NCI-H446 treated with DMSO at 0.1 percent for 48 hours (cell line): Measurements from ENCODE around the gene PPFIBP2.

Experiments
- DNase-seq: peaks from one replicate; lab custom pipeline; 2025; lab: John Stamatoyannopoulos, UW

Gene PPFIBP2

DNA sequence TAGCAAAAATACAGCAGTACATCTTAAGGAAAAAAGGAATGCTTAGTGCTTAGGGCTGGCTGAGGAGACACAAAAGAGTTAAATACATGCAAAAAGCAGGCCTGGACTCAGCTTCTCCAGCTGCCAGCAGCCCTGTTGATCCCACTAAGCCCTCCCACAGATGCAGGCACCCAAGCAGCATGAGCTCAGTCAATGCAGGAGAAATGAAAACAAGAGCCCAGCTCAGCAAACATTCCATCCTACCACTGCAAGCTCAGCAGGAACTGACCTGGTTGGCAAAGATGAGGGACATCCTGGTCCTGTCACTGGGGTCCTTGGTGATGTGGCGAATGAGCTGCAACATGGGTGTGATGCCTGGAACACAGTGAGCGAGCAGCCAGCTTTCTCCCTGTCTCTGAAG is 153.7 kb downstream of the PPFIBP2 start:
- DNase-seq: no peak

DNA sequence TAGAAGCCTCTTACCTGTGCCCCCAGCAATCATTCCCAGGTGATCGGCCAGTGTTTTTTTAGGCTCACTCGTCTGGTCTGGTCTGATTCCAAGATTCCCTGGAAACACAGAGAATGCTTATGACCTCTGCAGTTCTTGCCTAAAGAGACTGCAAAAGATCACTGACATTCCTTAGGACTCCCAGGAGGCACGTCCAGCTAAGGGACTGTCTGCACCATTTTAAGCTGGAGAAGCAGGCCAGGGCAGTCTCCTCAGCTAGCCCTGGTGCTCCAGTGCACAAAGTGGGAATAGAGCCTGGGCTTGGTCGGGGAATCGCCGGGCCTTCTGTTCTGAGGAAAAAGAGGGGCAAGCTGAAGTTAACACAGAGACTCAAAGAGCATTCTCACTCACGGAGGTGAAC is 154.7 kb downstream of the PPFIBP2 start:
- no peak for DNase-seq

DNA sequence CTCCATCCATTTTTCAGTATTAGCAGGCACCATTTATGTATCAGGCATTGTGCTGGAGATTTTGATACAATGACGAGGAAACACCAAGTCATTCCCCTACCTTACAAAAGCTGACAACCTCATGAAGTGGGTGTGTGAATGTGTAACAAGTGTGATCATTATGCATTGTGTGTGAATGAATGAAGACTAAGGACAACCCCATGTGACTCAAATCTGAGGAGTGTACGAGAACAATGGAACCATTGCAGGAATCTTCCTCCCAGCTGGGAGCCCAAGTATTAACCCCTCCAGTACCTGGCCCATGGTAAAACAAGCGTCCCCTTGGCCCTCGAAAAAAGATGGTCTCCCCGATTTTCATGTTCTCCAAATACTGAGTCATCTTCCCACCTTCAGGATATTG is 155.1 kb downstream of the PPFIBP2 start:
- no peak for DNase-seq

DNA sequence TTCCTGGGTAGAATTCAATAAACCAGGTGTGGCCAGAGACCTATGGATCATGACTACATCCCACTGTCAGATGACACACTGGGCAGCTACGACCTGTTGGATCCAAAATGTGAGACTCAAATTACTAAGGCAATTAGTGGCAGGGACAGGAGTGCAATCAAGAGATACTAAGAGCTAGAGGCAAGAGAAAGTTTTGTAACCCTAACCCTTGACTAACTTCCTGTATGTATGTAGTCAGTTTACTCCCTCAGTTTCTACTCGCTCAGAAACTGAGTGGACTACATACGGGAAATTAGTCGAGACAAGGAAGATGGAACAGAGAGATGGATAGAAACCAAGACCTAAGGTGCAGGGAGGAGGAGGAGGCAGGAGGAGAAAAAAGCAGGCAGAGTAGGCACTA is 156.8 kb downstream of the PPFIBP2 start:
- DNase-seq: no peak

DNA sequence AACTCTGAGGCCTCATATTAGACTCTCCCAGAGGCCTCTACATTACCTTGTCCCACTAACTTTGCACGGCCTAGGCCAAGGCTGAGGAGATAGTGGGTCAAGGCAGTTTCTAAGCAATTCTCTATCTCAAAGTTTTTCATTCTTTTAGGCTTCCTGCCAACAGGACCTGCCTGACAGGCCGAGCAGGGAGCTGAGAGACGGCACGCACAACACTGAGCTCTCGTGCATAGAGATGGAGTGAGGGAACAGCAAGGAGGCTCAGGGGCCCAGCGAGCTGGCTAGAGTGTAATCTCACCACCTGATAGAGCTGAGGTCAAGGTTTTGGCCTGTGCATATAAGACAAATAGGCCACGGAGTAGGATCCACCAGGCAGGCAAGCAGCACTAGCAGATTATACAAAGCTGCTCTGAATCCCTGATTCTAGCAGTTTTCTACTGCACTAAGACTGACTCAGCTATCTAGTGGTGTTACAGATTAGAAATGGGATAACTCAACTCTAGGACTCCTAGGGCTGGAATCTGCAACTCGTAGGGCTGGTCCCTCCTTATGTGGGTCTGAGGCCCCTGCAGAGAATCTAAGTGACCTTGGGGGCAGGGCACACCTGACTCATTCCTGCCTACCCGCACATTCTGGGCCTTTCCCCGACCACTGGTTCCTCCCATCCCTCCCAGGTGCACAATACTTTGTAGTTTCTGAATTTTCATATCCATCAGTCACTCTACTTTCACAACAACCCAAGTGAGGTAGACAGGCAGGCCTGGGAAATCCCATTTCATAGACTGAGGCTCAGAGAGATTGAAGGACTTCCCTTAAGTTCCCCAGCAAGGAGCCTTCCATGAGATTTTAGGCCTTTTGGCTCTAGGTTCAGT is 157.8 kb downstream of the PPFIBP2 start:
- no peak for DNase-seq

DNA sequence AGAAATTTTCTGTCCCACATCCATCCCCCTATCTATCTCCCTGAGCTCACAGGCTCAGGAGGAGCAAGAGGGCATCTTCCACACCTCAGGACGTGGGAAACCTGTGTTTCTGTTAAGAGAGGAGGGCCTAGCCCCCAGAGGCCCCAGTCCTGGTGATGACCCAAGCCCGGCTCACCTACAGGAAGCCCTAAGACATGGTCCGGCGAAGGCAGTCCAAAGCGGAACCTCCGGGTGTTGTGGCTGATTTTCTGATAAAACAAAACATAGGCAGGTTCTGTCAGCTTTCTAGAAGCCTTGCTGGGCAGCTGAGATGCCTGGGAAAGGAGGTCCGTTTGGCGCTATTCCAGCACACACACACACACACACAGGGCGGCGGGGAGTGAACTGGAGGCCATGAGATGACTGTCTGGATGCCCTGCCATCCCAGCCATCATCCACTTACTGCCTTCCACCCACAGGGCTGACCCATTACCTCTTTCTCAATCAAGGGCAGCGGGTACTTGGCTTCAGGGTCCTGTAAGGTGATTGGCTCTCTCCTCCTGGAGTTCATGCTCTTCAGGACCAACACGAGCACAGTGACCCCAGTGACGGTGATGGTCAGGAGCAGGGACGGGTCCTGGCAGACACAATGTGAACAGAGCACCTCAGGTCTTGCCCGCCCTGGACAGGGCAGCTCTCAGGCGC is 158.6 kb downstream of the PPFIBP2 start:
- DNase-seq: no peak

DNA sequence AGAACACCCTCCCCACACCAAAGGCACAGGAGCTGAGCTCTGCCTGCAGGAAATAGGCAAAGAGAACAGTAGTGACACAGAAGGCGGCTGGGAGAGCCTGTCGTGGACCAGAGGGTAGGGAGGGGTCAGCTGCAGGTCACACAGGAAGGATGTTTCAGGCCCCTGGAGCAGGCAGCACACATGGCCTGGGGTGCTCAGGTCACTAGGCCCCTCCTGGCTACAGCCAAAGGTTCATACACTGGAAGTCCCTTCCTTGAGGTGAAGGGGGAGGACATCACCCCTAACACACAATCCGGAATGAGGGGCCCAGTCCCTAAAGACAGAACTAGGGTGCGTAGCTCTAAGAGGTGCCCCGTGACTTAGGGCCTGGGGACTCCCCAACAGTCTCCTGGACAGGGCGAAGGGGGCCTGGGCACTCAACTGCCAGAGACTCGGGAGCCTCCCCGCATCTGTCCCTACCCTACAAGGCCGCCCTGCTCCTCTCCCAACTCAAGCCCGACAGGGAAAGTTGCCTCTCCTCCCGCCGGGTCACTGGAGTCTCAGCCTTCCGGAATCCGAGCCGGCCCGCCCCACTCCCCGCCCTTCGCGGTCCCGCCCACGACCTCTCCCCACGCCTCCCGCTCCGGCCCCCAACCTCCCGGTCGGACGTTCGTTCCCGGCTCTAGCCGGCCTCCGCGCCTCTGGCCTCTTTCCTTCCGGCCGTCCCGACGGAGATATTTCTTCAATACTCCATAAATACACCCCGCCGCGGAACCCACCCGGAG is 159.3 kb downstream of the PPFIBP2 start, which contains the start of gene CYB5R2:
TSS of gene CYB5R2 (minus strand) at position 541 of the 764 bp plus-strand sequence. CDS start 675 bp downstream, outside the sequence.
- DNase-seq: no peak

DNA sequence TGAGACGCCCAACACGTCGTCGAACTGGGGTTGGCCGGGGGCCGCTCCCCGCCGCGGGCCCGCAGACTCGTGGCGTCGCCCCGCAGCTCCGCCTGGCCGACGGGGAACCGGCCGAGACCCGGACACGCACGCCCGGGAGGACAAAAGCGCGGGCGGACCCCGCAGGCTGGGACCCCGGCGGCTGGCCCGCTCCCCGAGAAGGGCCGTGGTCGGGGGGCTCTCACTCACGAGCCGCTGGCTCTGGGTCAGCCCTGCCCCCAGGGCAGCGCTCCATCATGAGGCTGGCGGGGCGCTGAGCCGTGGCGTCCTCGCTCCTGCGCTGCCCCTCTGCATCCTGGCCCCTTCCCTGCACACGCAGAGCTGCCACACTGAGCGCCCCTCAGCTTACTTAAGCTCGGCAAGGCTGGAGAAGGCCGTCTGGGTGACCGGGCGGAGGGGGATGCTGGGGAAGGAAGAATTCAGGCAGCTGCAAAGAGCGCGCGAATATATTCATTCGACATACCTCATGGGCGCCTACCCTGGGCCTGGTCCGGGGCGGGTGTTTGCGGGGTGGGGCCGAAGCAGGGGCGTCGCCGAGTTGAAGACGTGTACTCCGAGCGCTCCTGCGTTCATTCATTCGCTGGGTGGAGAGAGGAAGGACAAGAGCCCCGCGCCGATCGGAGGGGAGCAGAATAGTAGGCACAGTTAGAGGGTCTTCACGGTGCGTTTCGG is 160.1 kb downstream of the PPFIBP2 start:
- no peak for DNase-seq

DNA sequence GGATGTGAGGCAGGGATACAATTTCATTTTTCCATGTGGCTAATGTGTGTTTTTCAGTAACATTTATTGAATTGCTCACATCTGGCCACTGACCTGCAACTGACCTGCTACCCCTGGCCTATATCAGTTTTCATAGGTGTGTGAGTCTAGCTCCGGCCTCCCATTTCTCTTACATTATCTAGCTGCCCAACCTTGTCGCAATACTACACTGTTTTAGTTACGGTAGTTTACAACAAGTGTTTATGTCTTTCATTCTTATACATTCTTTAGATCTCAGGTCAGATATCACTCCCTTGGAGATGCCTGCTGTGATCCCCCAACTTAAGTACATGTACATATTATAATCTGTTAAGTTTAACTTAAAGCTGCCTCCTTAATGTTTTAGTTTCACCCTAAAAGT is 161.8 kb downstream of the PPFIBP2 start:
- no peak for DNase-seq

DNA sequence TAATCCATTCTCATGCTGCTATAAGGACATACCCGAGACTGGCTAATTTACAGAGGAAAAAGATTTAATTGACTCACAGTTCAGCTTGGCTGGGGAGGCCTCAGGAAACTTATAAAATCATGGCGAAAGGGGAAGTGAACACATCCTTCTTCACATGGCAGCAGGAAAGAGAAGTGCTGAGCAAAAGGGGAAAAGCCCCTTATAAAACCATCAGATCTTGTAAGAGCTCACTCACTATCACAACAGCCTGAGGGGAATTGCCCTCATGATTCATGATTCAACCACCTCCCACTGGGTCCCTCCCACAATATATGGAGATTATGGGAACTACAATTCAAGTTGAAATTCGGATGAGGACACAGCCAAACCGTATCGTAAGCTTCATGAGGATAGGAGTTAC is 163.3 kb downstream of the PPFIBP2 start:
- DNase-seq: no peak

DNA sequence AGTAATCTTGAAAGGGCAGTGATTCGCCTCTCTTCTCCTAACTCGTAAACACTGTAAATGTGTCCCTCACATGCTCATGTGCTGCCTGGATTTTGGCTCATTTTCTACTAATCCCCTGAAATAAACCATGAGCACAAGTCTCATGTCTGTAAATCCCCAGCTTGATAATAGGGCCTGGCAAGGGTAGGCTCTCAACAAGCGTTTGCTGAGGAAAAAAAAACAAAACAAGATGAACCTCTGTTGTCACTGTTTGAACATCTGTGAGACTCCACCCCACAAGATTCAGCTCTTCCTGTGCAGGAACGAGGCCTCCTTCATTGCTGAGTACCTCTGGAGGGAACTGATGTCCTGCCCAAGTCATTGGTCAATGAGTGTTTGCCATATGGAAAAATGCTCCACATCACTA is 164.0 kb downstream of the PPFIBP2 start:
- no peak for DNase-seq

DNA sequence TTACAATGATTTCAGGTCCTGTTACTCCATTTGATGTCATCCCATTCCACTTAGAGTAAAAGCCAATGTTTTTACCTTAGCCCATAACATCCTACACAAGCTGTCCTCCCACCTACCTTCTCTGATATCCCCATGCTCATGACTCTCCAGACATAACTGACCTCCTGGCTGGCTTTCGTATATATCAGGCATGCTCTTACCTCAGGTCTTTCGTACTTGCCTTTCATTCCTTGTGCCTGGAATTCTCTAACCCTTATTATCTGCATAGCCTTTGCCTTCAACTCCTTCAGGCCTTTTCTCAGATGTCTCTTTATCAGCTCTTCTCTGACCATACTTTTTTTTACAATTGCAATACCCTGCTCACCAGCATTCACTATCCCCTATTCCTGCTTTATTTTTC is 169.8 kb downstream of the PPFIBP2 start:
- DNase-seq: no peak

DNA sequence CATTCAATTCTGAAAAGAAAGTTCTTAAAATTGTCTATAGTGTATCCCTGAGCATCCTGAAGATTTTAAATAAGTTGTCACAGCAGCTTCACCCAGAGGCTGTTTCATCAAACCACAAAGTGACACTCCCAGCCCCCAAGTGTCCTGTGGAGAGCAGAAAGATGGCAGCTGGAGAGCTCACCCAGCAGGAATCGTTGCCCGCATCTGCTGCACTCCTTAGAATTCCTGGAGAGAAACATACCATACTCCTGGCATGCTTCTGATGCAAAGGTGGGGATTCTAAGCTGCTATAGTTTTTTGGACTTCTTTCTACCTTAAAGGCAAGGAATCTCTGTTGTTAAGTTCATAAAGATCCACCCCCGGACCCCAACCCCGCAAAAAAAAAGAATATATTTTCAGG is 173.0 kb downstream of the PPFIBP2 start:
- no peak for DNase-seq

DNA sequence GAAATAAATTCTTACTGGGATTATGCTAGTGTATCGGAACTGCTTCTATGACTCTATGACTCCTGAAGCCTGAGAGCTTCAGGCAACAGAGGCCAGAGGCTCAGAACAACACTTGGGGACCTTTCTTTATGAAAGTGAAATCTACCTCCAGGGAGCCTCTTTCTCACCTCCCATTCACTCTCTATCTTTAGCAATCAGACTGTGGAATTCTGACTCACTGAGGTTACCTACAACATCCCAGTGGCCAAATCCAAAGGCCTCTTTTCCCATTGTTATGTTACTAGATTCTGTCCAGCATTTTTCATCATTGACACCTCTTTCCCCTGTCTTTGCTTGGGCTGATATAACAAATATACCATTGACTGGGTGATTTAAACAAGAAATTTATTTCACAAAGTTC is 173.6 kb downstream of the PPFIBP2 start:
- no peak for DNase-seq

DNA sequence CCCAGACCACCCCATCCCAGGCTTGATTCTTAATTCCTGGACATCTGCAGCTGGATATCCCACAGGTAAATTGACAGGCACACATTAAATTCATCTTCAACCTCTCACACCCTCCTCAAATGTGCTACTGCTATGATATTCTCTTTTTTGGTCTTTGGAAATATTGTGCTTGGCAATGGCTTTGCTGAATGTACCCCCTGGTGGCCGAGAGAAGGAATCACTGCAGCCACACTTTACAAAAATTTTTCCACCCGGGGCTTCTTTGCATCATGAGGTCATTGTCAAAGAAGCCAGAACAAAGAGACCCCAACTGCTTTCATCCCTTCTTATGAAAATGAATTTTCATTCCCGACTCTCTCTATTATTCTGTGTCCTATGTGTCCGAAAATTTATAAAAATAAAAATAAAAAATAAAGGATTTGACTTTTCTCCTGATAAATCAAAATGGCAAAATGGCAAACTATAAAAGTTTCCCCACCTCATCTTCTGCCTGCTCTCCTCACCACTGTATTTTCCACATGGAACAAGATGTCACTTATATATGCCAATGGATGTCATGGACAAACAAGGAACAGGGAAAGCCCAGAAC is 174.5 kb downstream of the PPFIBP2 start:
- DNase-seq: peak; percentile 24

DNA sequence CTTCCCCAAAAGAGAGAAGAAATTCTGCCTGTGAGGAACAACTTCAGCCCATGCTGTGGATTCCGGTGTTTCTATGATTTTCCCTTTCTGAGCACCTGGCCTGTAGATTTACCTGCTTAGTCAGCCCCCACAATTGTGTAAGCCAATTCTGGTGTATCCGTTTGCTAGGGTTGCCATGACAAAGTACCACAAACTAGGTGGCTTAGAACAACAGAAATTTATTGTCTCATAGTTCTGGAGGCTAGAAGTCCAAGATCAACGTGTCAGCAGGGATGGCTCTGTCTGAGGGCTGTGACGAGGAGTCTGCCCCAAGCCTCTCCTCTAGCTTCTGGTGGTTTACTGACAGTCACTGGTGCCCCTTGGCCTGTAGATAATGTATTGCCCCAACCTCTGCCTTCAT is 175.4 kb downstream of the PPFIBP2 start:
- DNase-seq: no peak

DNA sequence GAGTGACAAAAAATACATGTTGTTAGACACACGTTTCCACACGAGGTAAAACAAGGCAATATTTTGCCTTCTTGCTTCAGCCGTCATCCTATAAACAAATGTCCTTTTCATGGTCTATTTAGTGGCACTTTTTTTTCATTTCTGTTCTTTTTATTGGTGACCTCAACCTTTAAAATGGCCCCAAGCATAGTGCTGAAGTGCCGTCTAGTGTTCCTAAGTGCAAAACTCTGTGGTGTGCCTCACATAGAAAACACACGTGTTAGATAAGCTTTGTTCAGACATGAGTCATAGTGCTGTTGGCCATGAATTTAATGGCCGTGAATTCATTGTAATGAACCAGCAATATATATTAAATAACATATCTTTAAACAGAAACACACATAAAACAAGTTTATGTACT is 176.8 kb downstream of the PPFIBP2 start:
- DNase-seq: no peak

DNA sequence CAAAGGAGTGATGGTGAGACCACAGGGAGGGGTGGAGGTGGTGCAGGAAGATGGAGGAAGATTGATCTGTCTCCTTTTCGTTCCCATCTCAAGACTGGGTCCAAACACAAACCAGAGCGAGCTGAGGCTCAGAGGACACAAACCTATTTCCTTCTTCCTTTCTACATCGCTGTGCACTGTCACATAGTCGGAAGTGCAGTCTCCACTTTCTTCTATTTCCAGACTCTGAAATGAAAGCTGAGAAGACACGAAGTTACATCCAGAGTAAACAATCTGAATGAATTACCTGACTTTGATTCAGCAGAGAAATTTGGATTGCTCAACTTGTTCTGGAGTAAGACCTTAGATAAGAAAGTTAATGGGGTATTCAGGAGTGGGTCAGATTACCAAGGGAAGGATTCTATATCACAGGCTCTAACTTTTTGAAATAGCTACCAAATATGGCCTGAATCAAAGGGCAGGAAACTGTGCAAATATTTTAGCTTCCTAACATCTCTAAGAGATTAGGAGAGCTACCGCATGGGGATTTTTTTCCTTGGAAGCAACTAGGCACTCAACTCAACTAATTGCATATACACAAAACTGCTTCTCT is 178.1 kb downstream of the PPFIBP2 start:
- no peak for DNase-seq

DNA sequence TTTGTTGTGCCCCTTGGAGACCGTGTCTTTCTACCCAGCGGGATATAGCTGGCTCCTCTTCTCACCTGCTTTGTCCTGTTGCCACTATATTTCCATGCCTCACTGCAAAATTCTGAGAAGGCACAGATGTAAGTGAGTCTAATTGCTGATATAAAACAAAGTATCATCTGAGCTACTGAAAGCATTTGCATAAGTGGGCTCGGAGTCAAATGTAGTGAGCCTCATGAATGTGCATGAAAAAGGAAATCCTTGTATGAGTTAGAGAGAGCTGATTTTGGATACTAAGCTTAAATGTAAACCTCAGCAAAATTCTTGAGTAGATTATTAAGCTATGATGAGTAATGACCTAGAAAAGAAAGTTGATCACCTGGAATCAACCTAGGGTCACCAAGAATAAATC is 178.6 kb downstream of the PPFIBP2 start:
- no peak for DNase-seq

DNA sequence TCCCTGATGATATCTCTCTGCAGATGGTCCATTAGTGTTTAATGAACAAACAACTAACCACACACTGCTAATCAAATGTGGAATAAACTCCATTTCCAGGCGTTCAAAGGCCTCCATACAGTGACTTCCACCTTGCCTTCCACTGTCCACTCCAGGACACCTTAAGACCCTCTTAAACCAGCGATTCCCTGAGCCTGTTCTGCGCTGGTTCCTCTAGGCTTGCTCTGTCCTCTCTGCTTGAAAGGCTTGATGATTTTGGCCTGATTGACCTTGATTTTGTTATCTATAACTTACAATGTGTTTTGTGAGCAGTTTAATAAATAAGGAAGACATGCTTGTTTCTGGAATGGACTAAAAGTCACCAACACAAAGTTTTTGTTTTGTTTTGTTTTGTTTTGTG is 180.4 kb downstream of the PPFIBP2 start:
- no peak for DNase-seq

DNA sequence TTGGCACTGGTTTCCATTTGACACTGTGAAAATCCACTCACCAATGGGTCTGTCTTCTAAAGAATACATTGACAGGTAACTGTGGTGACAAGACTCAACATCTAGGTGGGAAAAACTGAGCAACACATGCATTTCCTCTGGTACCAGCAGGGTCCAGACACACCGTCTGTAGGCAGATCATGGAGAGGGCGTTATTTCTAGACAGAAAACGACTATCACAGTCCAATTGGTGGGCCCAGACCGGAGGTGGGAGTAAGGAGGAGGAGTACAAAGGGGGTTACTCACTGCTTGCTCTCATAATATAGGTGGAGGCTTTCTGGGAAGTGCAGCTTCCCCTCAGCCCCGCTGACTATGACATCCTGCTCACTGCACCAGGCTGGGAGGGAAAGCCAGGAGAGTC is 182.6 kb downstream of the PPFIBP2 start:
- no peak for DNase-seq
